Thymus (tissue), 11 donors: ENCODE data around the gene ZNHIT2. TPM values are rescaled to one million over a fixed set of nuclear protein-coding genes. Genes with fewer than 3 reads are reported as not detected.

Experiments used
- DNase-seq, 9 donors: peaks; one replicate each; pipeline ENCODE4 v3.0.0-alpha.2; 2013; ENCODE audit warnings: low spot score in 9 of 9, low read depth in 6 of 9, missing footprints in 1 of 9
- H3K27ac ChIP-seq, 2 donors: one replicate each; pipeline ENCODE4 v1.5.1; 2013; ENCODE audit warnings: control low read depth in 1 of 2, low read depth in 1 of 2, low read length in 1 of 2, mild to moderate bottlenecking in 1 of 2, moderate library complexity in 1 of 2
- H3K27me3 ChIP-seq, 2 donors: one replicate each; pipeline ENCODE4 v1.5.1; 2013; ENCODE audit warnings: low read length in 1 of 2; ENCODE audit not compliant: control insufficient read depth in 2 of 2, insufficient read depth in 1 of 2
- H3K36me3 ChIP-seq, 2 donors: one replicate each; pipeline ENCODE4 v1.5.1; 2013; ENCODE audit warnings: low read length in 1 of 2, mild to moderate bottlenecking in 1 of 2, moderate library complexity in 1 of 2; ENCODE audit not compliant: control insufficient read depth in 2 of 2, insufficient read depth in 2 of 2
- H3K4me1 ChIP-seq, 2 donors: one replicate each; pipeline ENCODE4 v1.5.1; 2013; ENCODE audit warnings: low read length in 2 of 2; ENCODE audit not compliant: control insufficient read depth in 2 of 2, insufficient read depth in 2 of 2
- H3K4me3 ChIP-seq, 2 donors: one replicate each; pipeline ENCODE4 v1.5.1; 2013; ENCODE audit warnings: low read length in 2 of 2, control low read depth in 1 of 2, mild to moderate bottlenecking in 1 of 2
- H3K9me3 ChIP-seq, 2 donors: one replicate each; pipeline ENCODE4 v1.5.1; 2013; ENCODE audit warnings: low read length in 1 of 2, mild to moderate bottlenecking in 1 of 2; ENCODE audit not compliant: control insufficient read depth in 2 of 2, insufficient read depth in 1 of 2
- WGBS: extraction: QIAGEN DNeasy Blood & Tissue Kit; methylation state at CpG from one replicate; pipeline ENCODE4 v1.1.7; 2013; 5-methylcytosine and 5-hydroxymethylcytosine counted together
- polyA plus RNA-seq: library from polyadenylated mRNA; stranded (reverse); fragments of 200-250 nt; gene quantifications from one replicate; pipeline ENCODE4 v1.2.3, GENCODE V29; 2013
- total RNA-seq: library from RNA; stranded (reverse); fragments of 120-200 nt; gene quantifications from one replicate; pipeline ENCODE4 v1.2.4, GENCODE V29; 2013
- donor health status: healthy.

ZNHIT2 gene
- total and polyA plus RNA-seq, 2 donors, result 10.1 to 16.5 TPM

GRCh38 chr11:65111744-65112545 is 5.6 kb downstream of the ZNHIT2 start, which contains the start of gene TM7SF2:
Gene TM7SF2, plus strand, starts transcription at chr11:65111872. Its CDS starts 144 bp downstream, at chr11:65112016.
- Histone ChIP-seq H3K36me3 (peaks cover 35 to 49% of the 10 kb centered on the region in 2 donors), H3K9me3 (peaks cover 0 to 10% of the 10 kb centered on the region in 2 donors), H3K4me3 (peak within 1 kb of the TSS; percentile 67 to 78), H3K27me3 (peaks cover 0 to 3% of the 10 kb centered on the region in 2 donors), H3K27ac (peak within 1 kb of the TSS; percentile 86 to 93), H3K4me1 (peaks cover 21 to 57% of the 10 kb centered on the region in 2 donors)
- WGBS, result under 1% methylated on average over 64 of the region's 64 CpGs
- DNase-seq, result peak; percentile 69 to 97 (median 92)

- DNase-seq, result no peak
- H3K4me1 ChIP-seq, result peaks cover 16 to 51% of the 10 kb centered on the region in 2 donors
- H3K36me3 ChIP-seq, result peaks cover 35 to 46% of the 10 kb centered on the region in 2 donors
- H3K27ac ChIP-seq, result peak overlapping the region in 1 of 2 donors; percentile 15
- peaks cover 0 to 9% of the 10 kb centered on the region in 2 donors for H3K9me3 ChIP-seq
- 71% methylated on average over 31 of the region's 31 CpGs for whole genome bisulfite sequencing
- H3K27me3 ChIP-seq, result peaks cover 0 to 3% of the 10 kb centered on the region in 2 donors
- H3K4me3 ChIP-seq, result peak overlapping the region; percentile 67 to 78
Measured at GRCh38 chr11:65111159-65111743, 6.2 kb downstream of the ZNHIT2 start.

GRCh38 chr11:65110354-65110861 is 7.1 kb downstream of the ZNHIT2 start:
- Histone ChIP-seq H3K36me3 (peaks cover 35 to 47% of the 10 kb centered on the region in 2 donors), H3K4me3 (no peak overlapping the region), H3K4me1 (peaks cover 14 to 42% of the 10 kb centered on the region in 2 donors), H3K27ac (peak overlapping the region in 1 of 2 donors; percentile 58), H3K27me3 (peaks cover 0 to 3% of the 10 kb centered on the region in 2 donors), H3K9me3 (peaks cover 0 to 9% of the 10 kb centered on the region in 2 donors)
- WGBS, result 26% methylated on average over 18 of the region's 18 CpGs
- DNase-seq, result peak; percentile 71 to 93 (median 84)

GRCh38 chr11:65109231-65110198 is 8.0 kb downstream of the ZNHIT2 start:
- H3K4me3 ChIP-seq, result no peak overlapping the region
- H3K9me3 ChIP-seq, result peaks cover 0 to 9% of the 10 kb centered on the region in 2 donors
- 97% methylated on average over 36 of the region's 36 CpGs for WGBS
- no peak for DNase-seq
- peaks cover 14 to 39% of the 10 kb centered on the region in 2 donors for H3K4me1 ChIP-seq
- H3K27ac ChIP-seq, result no peak overlapping the region
- peaks cover 0 to 3% of the 10 kb centered on the region in 2 donors for H3K27me3 ChIP-seq
- peaks cover 30 to 46% of the 10 kb centered on the region in 2 donors for H3K36me3 ChIP-seq

- H3K27ac ChIP-seq, result no peak overlapping the region
- DNase-seq, result no peak
- H3K9me3 ChIP-seq, result peaks cover 0 to 9% of the 10 kb centered on the region in 2 donors
- H3K36me3 ChIP-seq, result peaks cover 30 to 51% of the 10 kb centered on the region in 2 donors
- H3K27me3 ChIP-seq, result peaks cover 0 to 3% of the 10 kb centered on the region in 2 donors
- no peak overlapping the region for H3K4me3 ChIP-seq
- WGBS, result 98% methylated on average over 38 of the region's 38 CpGs
- peaks cover 14 to 36% of the 10 kb centered on the region in 2 donors for H3K4me1 ChIP-seq
Measured at GRCh38 chr11:65108469-65109123, 8.9 kb downstream of the ZNHIT2 start.

GRCh38 chr11:65107751-65108468 is 9.6 kb downstream of the ZNHIT2 start:
- H3K9me3 ChIP-seq, result peaks cover 0 to 8% of the 10 kb centered on the region in 2 donors
- peaks cover 0 to 3% of the 10 kb centered on the region in 2 donors for H3K27me3 ChIP-seq
- peaks cover 31 to 54% of the 10 kb centered on the region in 2 donors for H3K36me3 ChIP-seq
- H3K4me1 ChIP-seq, result peaks cover 8 to 29% of the 10 kb centered on the region in 2 donors
- H3K4me3 ChIP-seq, result no peak overlapping the region
- DNase-seq, result no peak
- 98% methylated on average over 52 of the region's 52 CpGs for whole genome bisulfite sequencing
- no peak overlapping the region for H3K27ac ChIP-seq

- Histone ChIP-seq H3K36me3 (peaks cover 35 to 59% of the 10 kb centered on the region in 2 donors), H3K9me3 (peaks cover 0 to 2% of the 10 kb centered on the region in 2 donors), H3K4me1 (peaks cover 5 to 22% of the 10 kb centered on the region in 2 donors), H3K4me3 (no peak overlapping the region), H3K27ac (no peak overlapping the region), H3K27me3 (no peaks in the 10 kb centered on the region)
- WGBS, result 99% methylated on average over 15 of the region's 15 CpGs
- no peak for DNase-seq
Measured at GRCh38 chr11:65107078-65107477, 10.4 kb downstream of the ZNHIT2 start.
